Activated B cell treated with CpG ODN at 0.5 μM for 24 hours (primary cell): ENCODE data around the gene TBCB. TPM values are rescaled to one million over a fixed set of nuclear protein-coding genes. Genes with fewer than 3 reads are reported as not detected.
"Not testable (repeated sequence)": the region's sequence is repeated elsewhere in the genome, so short reads cannot be mapped to it uniquely, and the experiment has no call there.

Experiments used
- ATAC-seq: fragments of 200-7000 bp; cut with Tn5 transposase; one replicate; pipeline ENCODE4 v1.10.0; 2021; ENCODE audit warnings: low read depth, mild to moderate bottlenecking, moderate library complexity
- CTCF ChIA-PET: fragments of 350-600 bp; sonication (Branson Sonifier 250); formaldehyde crosslinking; loops from one replicate; lab custom pipeline; 2021; ENCODE audit warnings: antibody characterized with exemption; lab: Charles Lee
- POLR2A ChIA-PET: fragments of 350-600 bp; sonication (Branson Sonifier 250); formaldehyde crosslinking; loops from one replicate; lab custom pipeline; 2021; ENCODE audit warnings: antibody characterized with exemption; lab: Charles Lee
- DNase-seq: peaks from one replicate; pipeline ENCODE4 v3.0.0; 2022
- H3K27ac Mint-ChIP-seq: one replicate; pipeline ENCODE4 v1.8.0; 2020; ENCODE audit warnings: mixed read lengths
- H3K27me3 Mint-ChIP-seq: one replicate; pipeline ENCODE4 v1.8.0; 2021; ENCODE audit warnings: mixed read lengths
- H3K36me3 Mint-ChIP-seq: one replicate; pipeline ENCODE4 v1.8.0; 2021; ENCODE audit warnings: low read depth, mixed read lengths
- H3K4me1 Mint-ChIP-seq: one replicate; pipeline ENCODE4 v1.8.0; 2021; ENCODE audit warnings: mixed read lengths
- H3K4me3 Mint-ChIP-seq: one replicate; pipeline ENCODE4 v1.8.0; 2020; ENCODE audit warnings: mild to moderate bottlenecking, mixed read lengths
- H3K9me3 Mint-ChIP-seq: one replicate; pipeline ENCODE4 v1.8.0; 2020; ENCODE audit warnings: mixed read lengths
- intact Hi-C: fragments of 100-400 bp; cut with micrococcal nuclease; formaldehyde crosslinking; loops from one replicate; pipeline ENCODE4 v1.15.1; 2024
- total RNA-seq: library from RNA; stranded (reverse); gene quantifications from 2 replicates; pipeline ENCODE4 v1.2.3, GENCODE V29; 2022
- TF ChIP-seq, protein P1 (sequence below): fragments of 200-600 bp; IDR thresholded peaks from one replicate; pipeline ENCODE4 v1.8.0; 2022; ENCODE audit warnings: antibody characterized with exemption, mild to moderate bottlenecking

The TBCB gene
- 138 and 144 TPM in 2 replicates for total RNA-seq

GRCh38 chr19:36115453-36116343 lies at the start of gene TBCB:
Gene TBCB, plus strand, starts transcription at chr19:36115468. Its CDS starts 93 bp downstream, at chr19:36115561.
- TF ChIP-seq, protein P1, sequence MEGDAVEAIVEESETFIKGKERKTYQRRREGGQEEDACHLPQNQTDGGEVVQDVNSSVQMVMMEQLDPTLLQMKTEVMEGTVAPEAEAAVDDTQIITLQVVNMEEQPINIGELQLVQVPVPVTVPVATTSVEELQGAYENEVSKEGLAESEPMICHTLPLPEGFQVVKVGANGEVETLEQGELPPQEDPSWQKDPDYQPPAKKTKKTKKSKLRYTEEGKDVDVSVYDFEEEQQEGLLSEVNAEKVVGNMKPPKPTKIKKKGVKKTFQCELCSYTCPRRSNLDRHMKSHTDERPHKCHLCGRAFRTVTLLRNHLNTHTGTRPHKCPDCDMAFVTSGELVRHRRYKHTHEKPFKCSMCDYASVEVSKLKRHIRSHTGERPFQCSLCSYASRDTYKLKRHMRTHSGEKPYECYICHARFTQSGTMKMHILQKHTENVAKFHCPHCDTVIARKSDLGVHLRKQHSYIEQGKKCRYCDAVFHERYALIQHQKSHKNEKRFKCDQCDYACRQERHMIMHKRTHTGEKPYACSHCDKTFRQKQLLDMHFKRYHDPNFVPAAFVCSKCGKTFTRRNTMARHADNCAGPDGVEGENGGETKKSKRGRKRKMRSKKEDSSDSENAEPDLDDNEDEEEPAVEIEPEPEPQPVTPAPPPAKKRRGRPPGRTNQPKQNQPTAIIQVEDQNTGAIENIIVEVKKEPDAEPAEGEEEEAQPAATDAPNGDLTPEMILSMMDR = no peak
- ChIA-PET POLR2A (interaction anchor here (0.7 to 2.2 kb wide), 21 partner anchors 9 to 1255 kb away, joined by 3 to 28 read pairs (median 5); partner anchors contain the start of genes ALKBH6, CAPNS1, COX6B1 and LIN37), CTCF (interaction anchor here (0.8 to 1.9 kb wide), 3 partner anchors 12 to 157 kb away, joined by 3 to 8 read pairs (median 5); no protein-coding TSS in a partner anchor)
- peaks cover 43% of the 10 kb centered on the region for H3K4me1 Mint-ChIP-seq
- DNase-seq = no peak
- no peaks in the 10 kb centered on the region for H3K27me3 Mint-ChIP-seq
- H3K9me3 Mint-ChIP-seq = no peaks in the 10 kb centered on the region
- peak; percentile 53 for ATAC-seq
- peaks cover 76% of the 10 kb centered on the region for H3K36me3 Mint-ChIP-seq
- intact Hi-C loops = loop anchor here (1.0 to 10.0 kb wide), 11 partner anchors 13 to 1539 kb away; partner anchors contain the start of genes ALKBH6, COX6B1, ETV2 and IGFLR1
- H3K4me3 Mint-ChIP-seq = peak within 1 kb of the TSS; percentile 92
- peak within 1 kb of the TSS; percentile 97 for H3K27ac Mint-ChIP-seq

DNA sequence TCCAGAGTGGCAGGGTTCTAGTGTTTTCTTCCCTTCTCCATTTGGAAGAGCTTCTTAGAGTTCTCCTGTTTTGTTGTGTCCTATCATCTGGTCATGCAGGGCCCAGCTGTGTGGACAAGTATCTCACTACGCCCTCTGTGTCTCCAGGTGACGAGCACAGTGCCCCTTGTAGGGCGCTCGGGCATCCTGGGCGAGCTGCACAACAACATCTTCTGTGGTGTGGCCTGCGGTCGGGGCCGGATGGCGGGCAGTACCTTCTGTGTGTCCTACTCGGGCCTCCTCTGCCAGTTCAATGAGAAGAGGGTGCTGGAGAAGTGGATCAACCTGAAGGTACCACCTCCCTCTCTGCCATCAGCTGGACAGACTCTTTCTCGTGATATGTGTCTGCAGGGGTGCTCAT lies 47.6 kb upstream of the TBCB start:
- Mint-ChIP-seq H3K4me3 (no peak overlapping the region), H3K9me3 (no peaks in the 10 kb centered on the region), H3K27me3 (no peaks in the 10 kb centered on the region), H3K27ac (no peak overlapping the region), H3K36me3 (no peaks in the 10 kb centered on the region), H3K4me1 (no peaks in the 10 kb centered on the region)
- intact Hi-C loops = no loop called here
- DNase-seq (no peak), ATAC-seq (no peak)
- CTCF ChIA-PET = no interaction called here
- TF ChIP-seq, protein P1 = no peak
- POLR2A ChIA-PET = no interaction called here

DNA sequence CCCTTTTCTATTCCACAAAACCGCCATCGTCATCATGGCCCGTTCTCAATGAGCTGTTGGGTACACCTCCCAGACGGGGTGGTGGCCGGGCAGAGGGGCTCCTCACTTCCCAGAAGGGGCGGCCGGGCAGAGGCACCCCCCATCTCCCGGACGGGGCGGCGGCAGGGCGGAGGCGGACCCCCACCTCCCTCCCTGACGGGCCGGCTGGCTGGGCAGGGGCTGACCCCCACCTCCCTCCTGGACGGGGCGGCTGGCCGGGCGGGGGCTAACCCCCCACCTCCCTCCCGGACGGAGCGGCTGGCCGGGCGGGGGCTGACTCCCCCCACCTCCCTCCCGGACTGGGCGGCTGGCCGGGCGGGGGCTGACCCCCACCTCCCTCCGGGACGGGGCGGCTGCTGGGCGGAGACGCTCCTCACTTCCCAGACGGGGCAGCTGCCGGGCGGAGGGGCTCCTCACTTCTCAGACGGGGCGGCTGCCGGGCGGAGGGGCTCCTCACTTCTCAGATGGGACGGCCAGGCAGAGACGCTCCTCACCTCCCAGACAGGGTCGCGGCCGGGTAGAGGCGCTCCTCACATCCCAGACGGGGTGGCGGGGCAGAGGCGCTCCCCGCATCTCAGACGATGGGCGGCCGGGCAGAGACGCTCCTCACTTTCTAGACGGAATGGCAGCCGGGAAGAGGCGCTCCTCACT lies 46.3 kb upstream of the TBCB start:
- H3K4me1 Mint-ChIP-seq, H3K9me3 Mint-ChIP-seq, H3K4me3 Mint-ChIP-seq, CTCF ChIA-PET, H3K27ac Mint-ChIP-seq, H3K36me3 Mint-ChIP-seq, DNase-seq, intact Hi-C loops, POLR2A ChIA-PET, H3K27me3 Mint-ChIP-seq, ATAC-seq: not testable (repeated sequence)

DNA sequence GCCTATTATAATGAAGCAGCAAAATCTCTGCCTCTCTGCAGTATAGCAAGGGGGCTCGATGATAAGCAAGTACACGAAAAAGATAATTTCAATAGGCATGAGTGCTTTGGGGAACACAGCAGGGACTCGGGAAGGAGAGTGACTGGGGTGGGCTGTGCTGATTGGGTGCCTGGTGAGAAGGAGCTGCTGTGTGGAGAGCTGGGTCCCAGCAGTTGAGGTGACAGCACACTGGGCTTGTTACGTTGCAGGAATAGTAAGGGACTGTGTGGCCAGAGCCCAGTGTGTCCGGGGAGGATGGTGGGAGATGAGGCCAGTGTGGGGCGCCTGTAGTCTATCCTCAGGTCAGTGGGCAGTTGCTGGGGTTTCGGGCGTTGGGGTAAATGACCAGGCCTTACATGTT lies 43.2 kb upstream of the TBCB start:
- Mint-ChIP-seq H3K27ac (no peak overlapping the region), H3K9me3 (no peaks in the 10 kb centered on the region), H3K4me1 (no peaks in the 10 kb centered on the region), H3K36me3 (no peaks in the 10 kb centered on the region), H3K27me3 (no peaks in the 10 kb centered on the region), H3K4me3 (no peak overlapping the region)
- no peak for ATAC-seq
- TF ChIP-seq, protein P1 = no peak
- intact Hi-C loops = no loop called here
- ChIA-PET POLR2A (no interaction called here), CTCF (no interaction called here)
- no peak for DNase-seq

DNA sequence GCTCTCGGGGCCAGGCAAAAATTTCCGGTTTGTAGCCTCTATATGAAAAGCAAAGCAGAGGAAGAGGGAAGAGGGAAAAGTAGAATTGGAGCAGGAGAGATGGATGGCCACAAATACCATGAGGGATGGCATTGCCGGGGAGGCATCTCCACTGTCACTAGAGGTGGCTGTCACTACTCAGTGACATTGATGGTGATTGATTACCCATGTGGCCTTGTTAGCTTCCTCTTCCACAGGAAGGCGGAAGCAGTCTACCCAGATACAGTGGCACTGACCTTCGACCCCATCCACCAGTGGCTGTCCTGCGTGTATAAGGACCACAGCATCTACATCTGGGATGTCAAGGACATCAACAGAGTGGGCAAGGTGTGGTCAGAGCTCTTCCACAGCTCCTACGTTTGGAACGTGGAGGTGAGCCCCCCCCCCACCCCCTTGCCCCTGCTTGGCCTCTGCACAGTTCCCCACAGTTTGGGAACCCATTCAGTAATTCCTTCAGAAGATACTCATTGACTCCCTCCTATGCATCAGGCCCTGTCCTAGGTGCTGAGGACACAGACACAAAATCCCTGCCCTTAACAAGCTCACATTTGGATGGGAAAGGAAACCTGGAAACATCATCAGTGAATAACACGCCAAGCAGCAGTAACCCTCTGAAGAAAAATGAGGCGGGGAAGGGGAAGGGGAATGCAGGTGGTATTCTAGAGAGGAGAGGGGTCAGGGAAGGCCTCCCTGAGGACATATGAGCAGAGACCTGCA lies 42.0 kb upstream of the TBCB start:
- H3K4me3 Mint-ChIP-seq = no peak overlapping the region
- ChIA-PET CTCF (no interaction called here), POLR2A (no interaction called here)
- H3K27ac Mint-ChIP-seq = no peak overlapping the region
- ATAC-seq = no peak
- no peaks in the 10 kb centered on the region for H3K36me3 Mint-ChIP-seq
- TF ChIP-seq, protein P1 = no peak
- H3K9me3 Mint-ChIP-seq = no peaks in the 10 kb centered on the region
- H3K27me3 Mint-ChIP-seq = no peaks in the 10 kb centered on the region
- intact Hi-C loops = no loop called here
- DNase-seq = no peak
- H3K4me1 Mint-ChIP-seq = no peaks in the 10 kb centered on the region
